GM12801 (cell line): Measurements from ENCODE around the gene AUP1.

ENCODE experiments used
- TF ChIP-seq, protein P1 (sequence below): IDR thresholded peaks from one replicate; pipeline ENCODE4 v1.5.1; 2011; ENCODE audit warnings: control low read depth; ENCODE audit not compliant: insufficient read length; ENCODE audit errors: extremely low read depth

The AUP1 gene

DNA sequence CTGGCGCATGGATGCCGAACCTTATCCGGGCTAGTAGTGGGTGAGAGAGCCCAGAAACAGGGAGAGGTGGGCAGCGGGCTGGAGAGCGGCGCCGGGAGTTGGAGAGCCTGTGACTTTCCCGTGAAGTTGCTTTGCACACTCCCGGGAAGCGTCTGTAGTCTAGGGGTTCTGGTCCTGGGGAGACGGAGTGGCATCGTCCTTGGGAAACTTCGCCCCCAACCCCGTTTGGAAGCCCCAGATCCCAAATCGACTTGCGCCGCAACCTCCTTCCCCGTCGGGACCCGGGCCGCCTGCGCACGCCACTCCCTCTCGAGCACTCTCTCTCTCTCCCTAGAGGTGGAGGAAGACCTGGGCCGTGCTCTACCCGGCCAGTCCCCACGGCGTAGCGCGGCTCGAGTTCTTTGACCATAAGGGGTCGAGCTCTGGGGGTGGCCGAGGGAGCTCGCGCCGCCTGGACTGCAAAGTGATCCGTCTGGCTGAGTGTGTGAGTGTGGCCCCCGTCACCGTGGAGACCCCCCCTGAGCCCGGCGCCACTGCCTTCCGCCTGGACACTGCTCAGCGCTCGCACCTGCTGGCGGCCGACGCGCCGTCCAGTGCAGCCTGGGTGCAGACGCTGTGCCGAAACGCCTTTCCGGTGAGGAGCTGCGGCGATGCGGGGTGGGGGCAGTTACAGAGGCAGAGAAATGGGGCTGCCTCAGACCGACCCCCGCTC, 25.5 kb upstream of the AUP1 start:
- TF ChIP-seq, protein P1, sequence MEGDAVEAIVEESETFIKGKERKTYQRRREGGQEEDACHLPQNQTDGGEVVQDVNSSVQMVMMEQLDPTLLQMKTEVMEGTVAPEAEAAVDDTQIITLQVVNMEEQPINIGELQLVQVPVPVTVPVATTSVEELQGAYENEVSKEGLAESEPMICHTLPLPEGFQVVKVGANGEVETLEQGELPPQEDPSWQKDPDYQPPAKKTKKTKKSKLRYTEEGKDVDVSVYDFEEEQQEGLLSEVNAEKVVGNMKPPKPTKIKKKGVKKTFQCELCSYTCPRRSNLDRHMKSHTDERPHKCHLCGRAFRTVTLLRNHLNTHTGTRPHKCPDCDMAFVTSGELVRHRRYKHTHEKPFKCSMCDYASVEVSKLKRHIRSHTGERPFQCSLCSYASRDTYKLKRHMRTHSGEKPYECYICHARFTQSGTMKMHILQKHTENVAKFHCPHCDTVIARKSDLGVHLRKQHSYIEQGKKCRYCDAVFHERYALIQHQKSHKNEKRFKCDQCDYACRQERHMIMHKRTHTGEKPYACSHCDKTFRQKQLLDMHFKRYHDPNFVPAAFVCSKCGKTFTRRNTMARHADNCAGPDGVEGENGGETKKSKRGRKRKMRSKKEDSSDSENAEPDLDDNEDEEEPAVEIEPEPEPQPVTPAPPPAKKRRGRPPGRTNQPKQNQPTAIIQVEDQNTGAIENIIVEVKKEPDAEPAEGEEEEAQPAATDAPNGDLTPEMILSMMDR: no peak

DNA sequence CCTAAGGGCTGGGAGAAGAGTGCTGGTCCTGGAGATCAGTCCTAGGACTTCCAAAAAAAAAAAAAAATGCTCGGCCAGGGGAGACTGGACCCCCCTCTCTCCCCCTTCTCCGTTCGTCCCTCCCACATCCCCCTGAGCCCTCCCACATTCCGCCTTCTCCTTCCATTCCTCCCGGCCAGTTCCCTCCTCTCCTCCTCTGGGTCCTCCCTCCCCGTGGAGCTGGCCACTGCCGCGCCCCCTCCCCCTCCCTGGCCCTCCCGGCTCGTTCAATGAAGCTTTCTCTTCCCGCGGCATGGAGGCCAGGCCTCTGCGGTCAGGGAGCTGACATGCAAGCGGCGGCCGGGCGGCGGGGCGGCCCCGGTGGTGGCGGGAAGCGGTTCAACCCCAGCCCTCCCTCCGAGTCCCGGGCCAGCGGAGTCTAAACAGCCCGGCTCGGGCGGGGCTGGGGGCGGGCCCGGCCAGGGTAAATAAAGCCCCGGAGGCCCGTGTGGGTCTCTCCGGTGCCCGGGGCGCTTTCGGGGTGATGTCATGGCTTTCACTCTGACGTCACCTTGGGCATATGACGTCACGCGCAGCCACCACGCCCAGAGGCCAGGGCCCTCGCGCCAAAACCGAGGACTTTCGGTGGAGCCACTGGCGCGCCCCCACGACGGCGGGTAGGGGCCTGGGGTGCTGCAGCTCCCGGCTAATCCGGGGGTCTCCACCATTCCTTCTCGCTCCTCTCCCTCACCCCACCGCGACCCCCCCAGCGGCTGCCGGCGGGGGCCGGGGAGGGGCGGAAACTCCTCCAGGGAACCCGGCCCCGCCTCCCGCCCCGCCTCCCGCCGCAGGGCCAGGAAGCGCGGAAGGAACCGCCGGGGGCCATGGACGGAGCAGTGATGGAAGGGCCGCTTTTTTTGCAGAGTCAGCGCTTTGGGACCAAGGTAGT, 24.6 kb upstream of the AUP1 start, which contains the start of the genes DOK1 and LOXL3:
Gene DOK1 (plus strand): TSS at position 829 of the 928 bp plus-strand sequence. CDS start 35 bp downstream, at position 864.
Gene LOXL3 (minus strand): TSS at position 51 of the 928 bp plus-strand sequence. CDS start 1,308 bp downstream, outside the sequence.
- TF ChIP-seq, protein P1: no peak

DNA sequence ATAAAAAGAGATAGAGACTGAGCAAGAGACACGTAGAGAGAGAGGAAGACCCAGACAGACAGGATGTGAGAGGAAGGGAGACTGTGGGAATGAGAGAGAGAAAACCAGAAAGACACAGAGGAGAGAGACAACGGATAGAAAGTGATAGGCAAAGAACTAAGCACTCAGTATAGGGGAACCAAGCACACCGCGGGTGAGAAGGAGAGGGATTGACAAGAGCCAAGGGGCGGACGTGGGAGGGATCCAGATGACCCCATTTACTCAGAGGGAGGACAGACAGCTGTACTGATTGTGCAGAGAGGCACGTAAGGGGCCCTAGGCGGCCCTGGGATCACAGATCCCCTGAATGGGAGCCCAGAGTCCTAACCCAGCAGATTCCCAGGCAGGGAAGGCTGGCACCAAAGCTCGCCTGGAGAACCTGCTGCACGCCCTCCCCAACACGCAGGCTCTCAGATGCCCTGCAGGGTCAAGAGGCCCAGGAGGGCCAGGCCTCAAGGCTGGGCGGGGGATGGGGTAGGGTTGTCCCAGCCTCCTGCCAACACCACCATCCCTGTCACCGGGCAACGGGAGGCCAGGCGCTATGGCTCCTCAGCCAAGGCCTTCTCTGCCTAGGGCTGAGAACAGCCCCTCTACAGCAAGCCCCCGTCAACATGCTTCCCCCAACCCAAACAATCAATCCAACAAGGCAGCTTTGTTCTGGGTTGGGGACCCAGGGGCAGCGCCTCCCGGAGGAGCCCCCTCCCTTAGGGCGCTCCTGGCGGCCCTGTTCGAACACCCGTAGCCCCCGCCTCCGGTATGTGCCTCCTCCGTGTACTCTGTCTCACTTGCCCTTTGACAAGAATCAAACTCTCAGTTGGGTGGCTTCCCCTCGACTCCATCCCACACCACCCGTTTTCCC, 23.7 kb upstream of the AUP1 start:
- TF ChIP-seq, protein P1: no peak

DNA sequence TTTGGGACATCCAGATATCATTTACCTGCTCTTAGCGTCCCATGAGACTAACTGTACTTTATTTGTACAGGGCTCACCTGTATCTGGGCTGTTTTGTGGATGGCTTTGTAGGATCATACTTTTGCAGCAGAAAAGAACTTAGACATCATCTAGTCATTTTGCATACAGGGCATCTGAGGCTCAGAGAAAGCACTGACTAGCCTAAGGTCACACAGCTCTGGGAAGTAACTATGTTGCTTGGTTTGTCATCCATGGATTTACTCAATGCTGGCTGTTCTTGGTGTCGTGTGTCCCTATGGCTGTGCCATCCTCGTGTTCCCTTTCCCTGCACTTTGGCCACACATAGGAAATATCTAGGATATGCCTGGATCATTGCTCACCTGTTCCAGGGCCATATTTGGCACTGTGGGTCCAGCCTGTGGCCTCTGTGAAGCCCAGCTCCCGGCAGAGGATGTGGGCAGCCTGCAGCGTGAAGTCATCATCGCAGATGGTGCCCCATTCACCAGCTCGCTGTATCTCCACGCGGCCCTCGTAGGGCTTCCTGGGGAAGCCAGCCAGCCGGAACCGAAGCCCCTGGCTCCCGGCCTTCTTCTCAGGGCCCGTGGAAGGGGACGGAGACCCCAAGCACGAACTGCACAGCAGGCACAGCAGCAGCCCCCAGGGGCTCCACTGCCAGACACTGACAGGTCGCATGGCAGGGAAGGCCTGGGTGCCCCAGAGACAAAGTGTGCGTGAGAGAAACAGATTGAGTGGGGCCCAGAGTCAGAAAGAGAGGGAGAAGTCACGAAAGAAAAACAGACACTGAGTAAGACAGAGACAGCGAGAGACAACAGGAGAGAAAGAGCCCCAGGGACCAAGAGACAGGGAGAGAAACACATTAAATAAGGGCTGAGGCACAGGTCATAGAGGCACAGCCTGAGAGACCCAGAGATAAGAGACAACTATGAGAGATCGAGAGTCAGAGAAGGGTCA, 22.7 kb upstream of the AUP1 start:
- TF ChIP-seq, protein P1: no peak

DNA sequence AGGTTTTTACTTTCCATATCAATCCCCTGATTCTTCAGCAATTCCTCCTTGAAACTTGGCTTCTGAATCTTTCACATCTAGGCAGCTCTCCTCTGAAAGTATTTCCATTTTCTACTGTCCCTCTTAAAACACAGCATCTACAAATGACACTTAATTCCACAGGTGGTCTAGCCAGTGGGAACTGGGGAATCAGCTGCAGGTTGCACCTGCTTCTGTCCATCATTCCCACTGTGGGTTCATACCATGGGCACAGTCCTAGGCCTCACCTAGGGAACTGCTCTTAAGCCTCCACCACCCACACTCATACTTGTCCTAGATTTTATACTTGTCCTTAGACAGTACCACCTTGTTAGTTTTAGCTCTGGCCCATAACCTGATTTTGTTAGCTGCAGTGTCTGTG, 22.0 kb upstream of the AUP1 start:
- TF ChIP-seq, protein P1: no peak

DNA sequence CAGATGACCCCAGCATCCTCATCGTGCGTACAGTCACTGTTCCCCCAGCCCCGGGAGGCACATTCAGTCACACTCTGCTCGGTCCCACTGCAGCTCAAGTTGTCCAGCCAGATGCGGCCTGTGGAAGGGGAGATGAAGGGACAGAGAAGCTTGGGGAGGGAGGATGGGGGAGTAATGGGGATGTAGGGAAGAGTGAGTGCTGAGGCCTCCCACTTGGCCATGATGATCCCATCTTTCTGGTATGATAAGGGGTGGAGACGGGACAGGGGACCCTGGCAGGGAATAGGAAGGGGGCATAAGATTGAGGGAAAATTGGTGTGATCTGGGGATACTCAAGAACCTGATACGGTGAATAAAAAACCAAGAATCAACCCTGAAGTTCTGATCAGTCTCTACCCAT, 20.7 kb upstream of the AUP1 start:
- TF ChIP-seq, protein P1: no peak
